Subcutaneous abdominal adipose tissue (tissue), 5 donors: ENCODE measurements around the gene SMPX.

Source experiments
- H3K27ac ChIP-seq: one replicate; pipeline ENCODE4 v1.7.0; 2013; ENCODE audit warnings: low read depth, mild to moderate bottlenecking, inconsistent platforms, low read length, moderate library complexity
- H3K27me3 ChIP-seq, 5 donors: one replicate each; pipeline ENCODE4 v1.7.0; 2013; ENCODE audit warnings: low read length in 5 of 5, inconsistent platforms in 1 of 5; ENCODE audit not compliant: control insufficient read depth in 5 of 5, insufficient read depth in 4 of 5
- H3K36me3 ChIP-seq, 5 donors: one replicate each; pipeline ENCODE4 v1.7.0; 2013; ENCODE audit warnings: low read length in 5 of 5; ENCODE audit not compliant: control insufficient read depth in 5 of 5, insufficient read depth in 5 of 5
- H3K4me1 ChIP-seq, 5 donors: one replicate each; pipeline ENCODE4 v1.7.0; 2013; ENCODE audit warnings: low read length in 5 of 5, mild to moderate bottlenecking in 3 of 5, moderate library complexity in 1 of 5; ENCODE audit not compliant: control insufficient read depth in 5 of 5, insufficient read depth in 5 of 5
- H3K4me3 ChIP-seq, 5 donors: one replicate each; pipeline ENCODE4 v1.7.0; 2013; ENCODE audit warnings: low read length in 5 of 5, low read depth in 1 of 5
- H3K9ac ChIP-seq, 5 donors: one replicate each; pipeline ENCODE4 v1.7.0; 2013; ENCODE audit warnings: low read length in 5 of 5, mild to moderate bottlenecking in 4 of 5, moderate library complexity in 3 of 5
- H3K9me3 ChIP-seq, 5 donors: one replicate each; pipeline ENCODE4 v1.7.0; 2013; ENCODE audit warnings: low read length in 5 of 5; ENCODE audit not compliant: control insufficient read depth in 5 of 5
- donor health status: healthy.
- donor health status: healthy.
- donor health status: healthy.
- donor health status: healthy.
- donor health status: healthy.

The SMPX gene

DNA sequence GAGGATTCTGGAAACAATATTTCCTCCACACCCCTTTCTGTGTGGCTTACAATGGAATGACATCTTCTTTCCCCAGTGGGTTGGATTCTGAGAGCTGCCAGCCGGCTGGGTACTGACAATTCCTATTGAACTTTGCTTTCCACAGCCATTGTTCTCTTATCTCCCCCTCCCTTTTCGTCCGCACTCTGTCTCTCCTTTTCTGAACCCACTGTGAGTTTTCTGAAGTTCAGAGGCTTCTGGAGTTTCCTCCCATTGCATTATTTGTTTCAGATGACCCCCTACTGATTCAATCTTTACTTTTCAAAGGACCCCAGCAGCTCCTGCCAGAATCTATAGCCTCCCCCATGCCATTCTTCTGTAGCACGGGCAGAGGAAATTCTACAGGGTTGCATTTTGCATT, 10.4 kb downstream of the SMPX start:
- H3K27me3 ChIP-seq, result peaks cover 0 to 13% (median 6%) of the 10 kb centered on the region in 5 donors
- H3K27ac ChIP-seq, result no peak overlapping the region
- peaks cover 0 to 2% (median 0%) of the 10 kb centered on the region in 5 donors for H3K4me1 ChIP-seq
- no peak overlapping the region for H3K4me3 ChIP-seq
- no peaks in the 10 kb centered on the region for H3K36me3 ChIP-seq
- H3K9ac ChIP-seq, result no peak overlapping the region
- no peaks in the 10 kb centered on the region for H3K9me3 ChIP-seq

DNA sequence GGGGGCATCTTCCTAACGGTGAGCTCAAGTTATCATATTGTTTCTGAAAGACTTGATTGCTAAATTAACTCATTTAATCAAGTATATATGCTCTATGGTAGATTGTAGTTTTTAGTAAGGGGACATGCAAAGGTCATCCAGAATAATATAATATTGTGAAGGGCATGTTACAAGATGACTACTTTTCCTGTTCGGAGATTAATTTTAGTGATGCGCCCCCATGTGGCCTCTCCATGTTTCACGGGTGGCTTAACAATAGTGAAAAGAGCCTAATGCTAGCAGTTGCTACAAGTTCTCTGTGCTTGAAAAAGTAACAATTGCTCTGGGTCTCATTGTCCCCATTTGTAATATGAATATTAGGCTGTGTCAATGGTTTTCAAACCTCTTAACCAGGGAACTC, 12.2 kb downstream of the SMPX start:
- Histone ChIP-seq H3K27ac (no peak overlapping the region), H3K27me3 (peaks cover 0 to 12% (median 10%) of the 10 kb centered on the region in 5 donors), H3K9ac (no peak overlapping the region)

DNA sequence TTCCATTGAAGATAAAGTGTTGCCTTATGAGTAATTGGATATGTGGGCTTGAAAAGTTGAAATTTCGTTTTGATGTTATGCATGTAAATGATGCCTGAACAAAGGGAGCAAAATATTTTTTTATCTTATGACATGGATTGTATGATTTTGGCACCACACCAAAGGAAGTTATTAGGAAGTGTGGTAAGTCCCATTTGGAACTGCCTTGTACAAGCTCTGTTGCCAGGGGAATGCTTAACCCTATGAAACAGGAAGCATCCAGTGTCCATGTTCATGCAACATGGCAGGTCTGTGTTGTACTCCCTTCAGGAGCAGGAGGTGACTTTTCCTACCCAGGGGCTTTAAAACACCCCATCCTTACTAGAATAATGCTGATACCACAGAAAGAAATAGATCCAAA, 13.2 kb downstream of the SMPX start:
- Histone ChIP-seq H3K27me3 (peaks cover 0 to 12% (median 10%) of the 10 kb centered on the region in 5 donors), H3K9me3 (no peaks in the 10 kb centered on the region), H3K4me1 (peaks cover 0 to 22% (median 10%) of the 10 kb centered on the region in 5 donors), H3K27ac (no peak overlapping the region), H3K4me3 (no peak overlapping the region), H3K36me3 (no peaks in the 10 kb centered on the region), H3K9ac (no peak overlapping the region)

More for the DNA sequence above, 12.2 kb downstream of the SMPX start:
- peaks cover 0 to 15% (median 10%) of the 10 kb centered on the region in 5 donors for H3K4me1 ChIP-seq
- no peak overlapping the region for H3K4me3 ChIP-seq
- no peaks in the 10 kb centered on the region for H3K9me3 ChIP-seq
- H3K36me3 ChIP-seq, result no peaks in the 10 kb centered on the region

DNA sequence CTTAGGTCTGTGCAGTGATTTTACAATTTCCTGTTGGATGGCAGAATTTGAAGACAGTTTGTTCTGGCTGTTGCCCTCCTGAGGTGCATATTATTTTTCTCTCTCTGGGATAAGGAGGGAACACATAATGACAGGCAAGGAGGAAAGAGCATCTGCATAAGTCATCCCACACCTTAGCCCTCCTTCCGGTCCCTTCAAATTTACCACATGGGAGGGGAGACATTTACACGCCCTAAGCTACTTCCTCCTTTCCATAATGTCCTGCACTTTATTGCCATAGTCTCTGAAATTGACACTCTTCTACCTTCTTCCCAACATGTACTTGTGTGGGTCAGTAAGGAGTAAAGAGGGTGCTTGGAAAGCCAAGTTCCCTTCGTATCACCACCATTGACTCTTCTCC, 13.9 kb downstream of the SMPX start:
- peaks cover 0 to 12% (median 7%) of the 10 kb centered on the region in 5 donors for H3K27me3 ChIP-seq
- peaks cover 0 to 22% (median 10%) of the 10 kb centered on the region in 5 donors for H3K4me1 ChIP-seq
- H3K9ac ChIP-seq, result no peak overlapping the region
- H3K9me3 ChIP-seq, result no peaks in the 10 kb centered on the region
- H3K27ac ChIP-seq, result no peak overlapping the region
- no peaks in the 10 kb centered on the region for H3K36me3 ChIP-seq
- H3K4me3 ChIP-seq, result no peak overlapping the region

DNA sequence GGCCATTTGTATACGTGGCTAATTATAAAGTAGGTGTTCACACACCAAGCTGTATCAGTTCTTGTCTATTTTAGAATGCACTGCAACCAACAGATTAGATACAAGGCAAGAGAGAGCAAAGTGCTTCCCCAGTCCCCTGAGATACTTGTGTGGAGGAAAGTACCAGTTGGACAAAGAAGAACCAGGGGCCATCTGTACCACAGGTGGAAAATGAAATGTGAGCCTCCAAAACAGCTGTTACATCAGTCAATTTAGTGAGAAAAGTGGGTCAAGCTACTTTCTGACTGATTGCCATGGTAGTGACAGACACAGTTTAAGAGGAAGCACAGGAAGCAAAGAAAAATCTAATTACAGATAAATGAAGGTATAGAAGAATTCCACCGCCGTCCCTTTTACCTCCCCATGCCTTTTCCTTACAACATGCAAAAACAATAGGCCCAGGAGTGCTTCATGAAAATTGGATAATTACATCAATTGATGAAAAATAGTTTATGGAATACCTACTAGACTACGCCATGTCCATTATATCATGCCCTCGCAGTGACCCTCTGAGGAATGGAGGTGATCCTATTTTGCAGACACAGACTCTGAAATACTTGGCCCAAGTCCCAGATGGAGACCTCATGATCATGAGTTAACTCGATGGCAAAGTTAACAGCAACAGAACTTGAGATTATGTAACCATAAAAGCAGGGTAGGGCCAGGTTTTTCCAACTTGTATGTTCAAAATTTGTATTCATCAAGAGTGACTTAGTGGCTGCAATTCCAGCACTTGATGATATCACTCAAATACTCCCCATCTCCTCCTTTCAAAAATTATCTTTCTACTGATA, 15.8 kb downstream of the SMPX start:
- H3K27ac ChIP-seq, result no peak overlapping the region
- H3K9ac ChIP-seq, result no peak overlapping the region
- peaks cover 3 to 13% (median 4%) of the 10 kb centered on the region in 5 donors for H3K27me3 ChIP-seq
- no peak overlapping the region for H3K4me3 ChIP-seq
- H3K9me3 ChIP-seq, result no peaks in the 10 kb centered on the region
- H3K4me1 ChIP-seq, result peaks cover 0 to 22% (median 10%) of the 10 kb centered on the region in 5 donors
- no peaks in the 10 kb centered on the region for H3K36me3 ChIP-seq

DNA sequence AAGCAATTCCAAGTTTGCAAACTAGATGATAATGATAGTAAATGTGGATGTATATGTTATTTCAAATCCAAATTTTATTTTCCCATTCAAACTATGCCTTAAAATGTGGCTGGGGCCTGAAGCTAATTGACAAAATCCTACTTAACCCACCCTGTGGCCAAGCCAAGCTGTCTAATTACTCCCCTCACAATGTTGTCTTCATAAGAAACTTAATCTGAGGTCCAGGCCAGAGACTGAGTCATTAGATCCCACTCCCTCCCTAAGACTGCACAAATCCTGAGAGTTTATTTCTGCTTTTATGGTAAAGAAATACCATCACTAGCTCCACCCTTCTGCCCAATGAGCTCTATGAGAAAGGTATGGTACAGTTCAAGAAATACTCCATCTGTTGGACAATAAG, 16.6 kb downstream of the SMPX start:
- no peak overlapping the region for H3K9ac ChIP-seq
- no peak overlapping the region for H3K4me3 ChIP-seq
- H3K27ac ChIP-seq, result no peak overlapping the region
- peaks cover 0 to 22% (median 10%) of the 10 kb centered on the region in 5 donors for H3K4me1 ChIP-seq
- peaks cover 3 to 16% (median 4%) of the 10 kb centered on the region in 5 donors for H3K27me3 ChIP-seq
- H3K9me3 ChIP-seq, result no peaks in the 10 kb centered on the region
- no peaks in the 10 kb centered on the region for H3K36me3 ChIP-seq

DNA sequence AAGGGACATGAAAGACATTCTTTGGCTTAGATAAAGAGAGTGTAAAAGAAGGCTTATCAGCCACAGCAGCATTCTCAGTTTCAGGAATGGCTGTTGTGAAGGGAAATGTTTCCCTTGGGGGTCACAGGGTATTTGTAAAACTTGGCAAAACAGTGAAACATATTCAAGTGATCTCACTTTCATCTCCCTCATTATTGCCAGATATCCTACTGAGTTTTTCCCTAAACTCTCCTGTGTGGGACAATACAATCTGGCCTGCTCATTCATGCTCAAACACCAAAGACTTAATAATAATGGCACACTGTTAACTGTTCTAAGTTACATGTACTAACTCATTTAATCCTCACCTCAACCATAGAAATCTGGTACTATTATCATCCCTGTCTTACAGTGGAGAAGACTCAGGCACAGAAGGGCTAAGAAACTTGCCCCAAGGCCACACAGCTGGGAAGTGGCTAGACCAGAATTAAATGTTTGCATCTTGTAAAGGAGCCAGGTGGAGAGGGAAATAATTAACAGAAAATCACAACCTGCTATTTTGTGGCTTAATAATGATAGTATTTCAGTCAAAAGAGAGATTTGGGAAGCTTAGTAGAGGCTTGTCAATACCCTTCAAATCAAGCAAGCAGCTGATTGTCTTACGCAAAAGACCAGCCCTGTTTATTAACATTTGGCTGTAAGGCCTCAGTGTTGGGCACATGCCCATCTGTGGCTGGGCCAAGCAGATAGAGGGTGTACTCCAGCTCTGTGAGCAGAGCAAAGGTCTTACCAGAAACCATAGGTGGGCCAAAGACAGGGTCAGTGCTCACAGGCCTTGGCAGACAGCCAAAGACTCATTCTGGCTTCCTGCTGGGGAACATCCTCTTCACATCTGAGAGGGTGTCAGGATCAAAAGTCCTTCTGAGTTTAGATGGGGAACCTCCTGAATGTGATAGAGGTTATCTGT, 17.3 kb downstream of the SMPX start:
- Histone ChIP-seq H3K27me3 (peaks cover 3 to 16% (median 4%) of the 10 kb centered on the region in 5 donors), H3K36me3 (no peaks in the 10 kb centered on the region), H3K4me1 (peaks cover 0 to 22% (median 10%) of the 10 kb centered on the region in 5 donors), H3K27ac (no peak overlapping the region), H3K9me3 (no peaks in the 10 kb centered on the region), H3K9ac (no peak overlapping the region), H3K4me3 (no peak overlapping the region)

DNA sequence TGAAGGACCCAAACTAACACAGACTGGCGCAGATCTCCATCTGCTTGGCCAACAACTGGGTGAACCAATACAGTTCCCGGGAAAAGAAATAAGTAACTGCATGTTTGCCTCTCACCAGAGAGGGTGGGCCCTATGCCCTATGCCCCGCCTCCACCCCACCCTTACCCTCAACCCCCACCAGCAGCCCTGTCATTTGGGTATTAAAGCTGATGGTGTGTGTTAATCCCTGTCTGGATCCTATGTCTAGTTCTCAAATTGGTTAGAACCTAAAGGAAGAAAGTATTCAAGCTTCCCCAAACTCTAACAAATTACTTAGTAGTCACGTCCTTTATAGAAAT, 19.0 kb downstream of the SMPX start:
- Histone ChIP-seq H3K36me3 (no peaks in the 10 kb centered on the region), H3K4me1 (peaks cover 0 to 22% (median 10%) of the 10 kb centered on the region in 5 donors), H3K9me3 (no peaks in the 10 kb centered on the region), H3K27ac (no peak overlapping the region), H3K27me3 (peaks cover 3 to 23% (median 10%) of the 10 kb centered on the region in 5 donors), H3K4me3 (no peak overlapping the region), H3K9ac (no peak overlapping the region)

DNA sequence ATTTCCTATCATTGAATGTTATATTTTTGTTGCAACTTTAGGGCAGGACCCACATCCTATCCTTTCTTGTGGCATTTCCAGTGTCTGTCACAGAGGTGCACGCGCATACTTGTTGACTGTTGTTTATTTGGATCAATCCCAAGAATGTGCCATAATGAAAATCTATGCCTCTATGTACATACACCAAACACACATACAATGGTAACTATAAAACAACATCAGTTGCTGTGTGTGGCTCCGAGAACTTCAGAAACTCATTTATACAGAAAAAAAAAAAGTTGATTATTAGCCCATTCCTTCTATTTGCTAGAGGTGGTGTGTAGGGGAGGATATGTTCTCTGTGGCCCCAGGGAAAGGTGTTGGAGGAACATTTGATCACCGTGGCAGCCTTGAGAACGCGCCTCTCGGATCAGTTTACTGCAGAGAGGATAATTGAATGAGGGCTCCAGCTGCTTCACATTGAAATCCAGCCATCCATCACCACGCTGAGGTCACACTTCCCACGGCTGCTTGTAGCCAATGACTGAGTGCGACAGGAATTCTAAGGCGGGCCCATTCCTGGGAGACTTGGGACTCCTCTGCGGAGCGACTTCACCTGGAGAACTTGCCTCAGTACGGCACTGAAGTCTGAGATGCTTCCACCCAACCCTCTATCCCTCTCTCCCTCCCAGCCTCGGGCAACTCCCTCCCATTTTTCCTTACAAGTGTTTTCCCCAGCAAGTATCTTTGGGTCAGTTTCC, 19.5 kb downstream of the SMPX start:
- Histone ChIP-seq H3K27me3 (peaks cover 3 to 23% (median 10%) of the 10 kb centered on the region in 5 donors), H3K4me1 (peaks cover 0 to 22% (median 10%) of the 10 kb centered on the region in 5 donors), H3K27ac (no peak overlapping the region), H3K9me3 (no peaks in the 10 kb centered on the region), H3K36me3 (no peaks in the 10 kb centered on the region), H3K9ac (no peak overlapping the region), H3K4me3 (no peak overlapping the region)
